Pancreas (tissue), 10 donors: ENCODE measurements around the gene NUB1. TPM values are rescaled to one million over a fixed set of nuclear protein-coding genes. Genes with fewer than 3 reads are reported as not detected.

Source experiments
- ATAC-seq, 4 donors: fragments of 200-7000 bp; cut with Tn5 transposase; one replicate each; pipeline versions ENCODE4 v1.8.0 to v1.9.1; 2020; ENCODE audit warnings: mild to moderate bottlenecking in 4 of 4, moderate library complexity in 4 of 4
- DNase-seq, 6 donors: peaks; one replicate each; pipeline ENCODE4 v3.0.0-alpha.2; 2020
- FAIRE-seq: peaks from 2 replicates; lab custom pipeline; 2012; peaks lifted over from hg19 to GRCh38; lab: Jason Lieb, UNC
- H3K27ac ChIP-seq, 4 donors: fragments of 200-600 bp; sonication (generic); 1 replicate in 3 of 4; 2 replicates in 1 of 4; pipeline versions ENCODE4 v1.5.0 to v1.8.0; 2020
- H3K27me3 ChIP-seq, 4 donors: fragments of 200-600 bp; one replicate each; pipeline ENCODE4 v1.8.0; 2021
- H3K36me3 ChIP-seq, 3 donors: fragments of 200-600 bp; sonication (generic) in 1 of 3; one replicate each; pipeline versions ENCODE4 v1.5.0 to v1.8.0; 2020 to 2021
- H3K4me1 ChIP-seq, 3 donors: fragments of 200-600 bp; one replicate each; pipeline ENCODE4 v1.8.0; 2021
- H3K4me3 ChIP-seq, 4 donors: fragments of 200-600 bp; sonication (generic) in 2 of 4; one replicate each; pipeline versions ENCODE4 v1.5.0 to v1.8.0; 2020 to 2021
- H3K9me3 ChIP-seq, 4 donors: fragments of 200-600 bp; one replicate each; pipeline ENCODE4 v1.8.0; 2021
- CTCF ChIP-seq, 4 donors: fragments of 200-600 bp; sonication (generic) in 3 of 4; IDR thresholded peaks; one replicate each; pipeline versions ENCODE4 v1.5.0 to v1.8.0; 2021; ENCODE audit warnings: antibody characterized with exemption in 4 of 4
- WGBS, 2 donors: extraction: QIAGEN DNeasy Blood & Tissue Kit; methylation state at CpG; one replicate each; pipeline ENCODE4 v1.1.7; 2013; 5-methylcytosine and 5-hydroxymethylcytosine counted together
- intact Hi-C, 3 donors: fragments of 100-400 bp; cut with DNase I; formaldehyde crosslinking; loops; one replicate each; pipeline versions ENCODE4 v1.11.1 to v1.14.2; 2022
- polyA plus RNA-seq, 2 donors: library from polyadenylated mRNA; stranded (reverse); fragments of 200-250 nt; gene quantifications; one replicate each; pipeline ENCODE4 v1.2.3, GENCODE V29; 2013
- total RNA-seq, 6 donors: library from RNA; stranded (reverse); fragmentation: NEBNext Ultra II Directional in 4 of 6; extraction: Animal tissue kit (Norgen Biotek cat#: 25700) in 4 of 6; gene quantifications; one replicate each; pipeline versions ENCODE4 v1.2.1 to v1.2.4, GENCODE V29; 2021 to 2023
- donor health status: healthy with polysubstance abuse.
- donor health status: DM: no; HTN: no; CAD: no; lungs with moderate emphysema.
- donor health status: DM: no; HTN: no; CAD: no.
- donor health status: control.
- donor health status: control.
- donor health status: Bipolar disorder and iron deficiency.
- donor health status: DM: yes; HTN: yes; CAD: no.
- donor health status: DM: no; HTN: no; CAD: no.
- donor health status: DM: no; HTN: no; CAD: no.
- donor health status: DM: yes; HTN: yes; CAD: no.

Gene NUB1
- total and polyA plus RNA-seq, 8 donors, result 19.5 to 30.6 (median 23.8) TPM

GRCh38 chr7:151408839-151409666, 67.4 kb downstream of the NUB1 start:
- intact Hi-C loops, result no loop called here
- H3K4me3 ChIP-seq, result peak overlapping the region in 3 of 4 donors; percentile 11 to 50 (median 27)
- WGBS, 2 donors, result 21 to 22% methylated on average over 51 to 61 of the region's 61 CpGs
- DNase-seq (peak in 2 of 6 donors; percentile 45 to 57), ATAC-seq (peak in 2 of 4 donors; percentile 22 to 35), FAIRE-seq (no peak)
- peaks cover 0 to 6% (median 0%) of the 10 kb centered on the region in 3 donors for H3K4me1 ChIP-seq
- no peaks in the 10 kb centered on the region for H3K9me3 ChIP-seq
- H3K36me3 ChIP-seq, result no peaks in the 10 kb centered on the region
- no peak overlapping the region for H3K27ac ChIP-seq
- peaks cover 0 to 5% (median 2%) of the 10 kb centered on the region in 4 donors for H3K27me3 ChIP-seq
- TF ChIP-seq CTCF (IDR thresholded peaks at IDR 0.05), result no peak

DNA sequence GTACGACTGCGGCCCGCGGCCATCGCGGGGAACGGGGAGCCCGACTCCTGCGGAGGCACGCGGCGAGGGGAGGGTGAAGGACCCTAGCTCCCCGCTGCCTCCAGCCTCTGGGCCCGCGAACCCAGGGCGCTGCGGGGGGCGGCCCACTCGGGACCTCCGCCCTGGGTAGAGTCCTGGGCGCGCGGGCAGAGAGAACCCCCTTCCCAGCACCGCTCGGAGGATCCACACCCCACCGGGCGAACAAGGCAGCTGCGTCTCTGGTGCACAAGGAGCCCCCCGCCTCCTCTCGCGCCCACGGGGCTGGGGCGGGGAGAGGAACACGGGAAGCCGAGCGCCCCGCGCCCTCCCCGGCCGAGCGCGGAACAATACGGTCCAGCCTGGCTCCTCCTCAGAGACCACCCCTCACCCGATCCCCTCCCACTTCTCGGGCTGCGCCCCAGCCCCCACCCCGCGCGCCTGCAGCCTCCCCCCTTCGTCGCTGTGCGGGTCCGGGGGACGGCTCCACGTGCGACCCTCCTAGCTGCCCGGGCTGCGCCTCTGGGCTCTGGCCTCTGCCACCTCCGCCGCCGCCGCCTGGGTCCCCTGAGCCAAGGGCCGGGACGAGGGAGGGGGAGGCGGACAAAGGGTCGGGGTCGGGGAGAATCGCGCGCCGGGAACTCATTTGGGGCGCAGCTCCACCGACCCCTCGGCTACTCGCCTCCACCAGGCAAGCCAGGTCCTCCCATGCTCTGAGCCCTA, 68.2 kb downstream of the NUB1 start, which contains the start of gene WDR86:
Gene WDR86 (minus strand): TSS at position 372 of the 738 bp plus-strand sequence. CDS start 449 bp downstream, outside the sequence.
- Histone ChIP-seq H3K4me1 (peaks cover 0 to 6% (median 0%) of the 10 kb centered on the region in 3 donors), H3K4me3 (peak within 1 kb of the TSS in 3 of 4 donors; percentile 11 to 50 (median 27)), H3K27me3 (peaks cover 0 to 5% (median 2%) of the 10 kb centered on the region in 4 donors), H3K27ac (no peak within 1 kb of the TSS), H3K9me3 (no peaks in the 10 kb centered on the region), H3K36me3 (no peaks in the 10 kb centered on the region)
- intact Hi-C loops, result no loop called here
- no peak for FAIRE-seq
- ATAC-seq, result peak in 3 of 4 donors; percentile 36 to 55 (median 49)
- 3 to 4% methylated on average over 52 to 75 of the region's 75 CpGs for WGBS, 2 donors
- peak in 2 of 6 donors; percentile 61 to 71 for DNase-seq
- TF ChIP-seq CTCF (IDR thresholded peaks at IDR 0.05), result no peak

DNA sequence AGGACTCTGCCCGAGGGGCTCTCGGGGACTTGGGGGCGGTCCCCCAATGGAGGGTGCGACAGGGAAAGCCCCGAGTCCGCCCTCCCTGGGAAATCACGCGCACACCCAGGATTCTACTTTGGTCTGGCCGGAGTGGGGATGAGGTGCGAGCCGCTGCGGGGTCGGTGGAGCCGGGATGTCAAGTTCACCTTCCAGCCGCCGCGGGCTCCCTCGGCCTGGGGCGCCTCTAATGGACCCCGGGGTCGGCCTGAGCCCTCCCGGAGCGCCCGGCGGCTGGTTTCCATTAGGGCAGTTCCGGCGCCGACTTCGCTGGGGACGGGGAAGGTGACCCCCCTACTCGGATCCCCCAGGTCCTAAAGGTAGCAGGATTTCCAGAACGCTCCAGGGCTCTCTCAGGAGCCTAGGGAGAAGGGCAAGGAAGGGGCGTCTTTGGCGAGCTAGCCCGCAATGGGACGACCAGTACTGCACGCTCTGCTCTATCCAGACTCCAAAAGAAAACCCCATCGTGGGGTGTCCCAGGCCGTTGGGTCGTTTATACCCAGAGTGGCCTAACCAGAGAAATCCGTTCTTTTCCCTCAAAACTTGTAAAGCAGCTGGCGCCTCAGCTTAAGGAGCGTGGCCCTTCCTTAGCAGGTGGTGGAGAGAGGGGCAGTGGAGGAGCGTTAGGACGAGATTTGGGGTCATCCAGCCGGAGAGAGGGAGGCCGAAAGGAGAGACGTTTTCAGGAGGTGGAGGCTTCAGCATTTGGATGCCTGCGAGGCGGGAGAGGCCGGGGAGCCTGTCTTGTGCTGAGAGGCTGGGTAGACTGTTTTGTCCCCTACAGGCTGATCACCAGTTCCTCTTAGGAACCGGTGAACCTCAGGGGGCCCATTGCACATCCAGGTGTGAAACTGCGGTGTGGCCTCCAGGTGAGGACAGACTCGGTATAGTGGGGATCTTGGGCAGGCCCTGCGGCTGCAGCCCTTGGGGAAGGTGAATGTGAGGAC, 69.1 kb downstream of the NUB1 start:
- 40 to 43% methylated on average over 47 to 55 of the region's 55 CpGs for WGBS, 2 donors
- TF ChIP-seq CTCF (IDR thresholded peaks at IDR 0.05), result no peak
- no peak for FAIRE-seq
- peaks cover 0 to 5% (median 2%) of the 10 kb centered on the region in 4 donors for H3K27me3 ChIP-seq
- H3K36me3 ChIP-seq, result no peaks in the 10 kb centered on the region
- peak; percentile 15 to 59 (median 53) for ATAC-seq
- peak in 2 of 6 donors; percentile 60 to 63 for DNase-seq
- no peak overlapping the region for H3K27ac ChIP-seq
- intact Hi-C loops, result no loop called here
- peak overlapping the region in 3 of 4 donors; percentile 11 to 50 (median 27) for H3K4me3 ChIP-seq
- peaks cover 0 to 6% (median 0%) of the 10 kb centered on the region in 3 donors for H3K4me1 ChIP-seq
- no peaks in the 10 kb centered on the region for H3K9me3 ChIP-seq

DNA sequence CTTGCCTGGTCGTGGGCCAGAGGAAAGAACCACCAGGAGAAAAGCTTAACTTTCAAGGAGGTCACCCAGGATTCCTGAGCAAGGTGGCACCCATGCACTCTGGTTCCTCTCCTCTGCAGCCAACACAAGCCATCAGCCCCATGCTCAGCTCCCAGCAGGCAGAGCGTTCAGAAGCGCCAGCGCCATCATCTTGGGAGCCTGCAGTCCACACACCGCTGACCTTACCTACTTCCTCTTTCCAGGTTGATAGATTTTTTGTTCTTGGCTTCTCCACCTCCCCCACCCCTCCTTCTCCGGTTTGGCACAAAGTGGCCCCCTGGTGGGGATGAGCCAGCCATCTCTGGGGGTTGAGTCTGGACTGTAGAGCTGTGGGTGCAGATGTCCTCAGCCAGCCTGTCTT, 69.9 kb downstream of the NUB1 start:
- Histone ChIP-seq H3K27ac (no peak overlapping the region), H3K9me3 (no peaks in the 10 kb centered on the region), H3K4me1 (peaks cover 0 to 6% (median 3%) of the 10 kb centered on the region in 3 donors), H3K27me3 (peaks cover 0 to 5% (median 2%) of the 10 kb centered on the region in 4 donors), H3K36me3 (no peaks in the 10 kb centered on the region), H3K4me3 (no peak overlapping the region)
- FAIRE-seq (no peak), ATAC-seq (no peak), DNase-seq (peak in 1 of 6 donors; percentile 36)
- intact Hi-C loops, result no loop called here
- 81 to 83% methylated on average over 6 of the region's 6 CpGs for WGBS, 2 donors
- no peak for TF ChIP-seq CTCF (IDR thresholded peaks at IDR 0.05)
